Hematopoietic multipotent progenitor cell treated with erythropoietin and hydrocortisone succinate and interleukin-3 and kit ligand, for 17 days (in vitro differentiated cells): ENCODE data around the gene POLG2.
"Not testable (repeated sequence)": the region's sequence is repeated elsewhere in the genome, so short reads cannot be mapped to it uniquely, and the experiment has no call there.

Experiments
- DNase-seq: peaks from one replicate; pipeline ENCODE4 v3.0.0-alpha.2; 2015; ENCODE audit warnings: low spot score

The POLG2 gene

GRCh38 chr17:64484380-64484779, 12.5 kb downstream of the POLG2 start:
- no peak for DNase-seq

- no peak for DNase-seq
Measured at GRCh38 chr17:64480951-64481350, 15.9 kb downstream of the POLG2 start.

GRCh38 chr17:64477849-64478248, 19.0 kb downstream of the POLG2 start:
- no peak for DNase-seq

- no peak for DNase-seq
Measured at GRCh38 chr17:64472564-64472963, 24.3 kb downstream of the POLG2 start.

GRCh38 chr17:64471440-64471839, 25.4 kb downstream of the POLG2 start:
- no peak for DNase-seq

GRCh38 chr17:64470625-64471024, 26.2 kb downstream of the POLG2 start:
- DNase-seq = no peak

- DNase-seq = not testable (repeated sequence)
Measured at GRCh38 chr17:64466834-64467233, 30.0 kb downstream of the POLG2 start.

GRCh38 chr17:64466019-64466735, 30.7 kb downstream of the POLG2 start:
- no peak for DNase-seq

GRCh38 chr17:64461788-64462187, 35.1 kb downstream of the POLG2 start:
- no peak for DNase-seq

GRCh38 chr17:64460955-64461354, 35.9 kb downstream of the POLG2 start:
- no peak for DNase-seq

GRCh38 chr17:64459818-64460217, 37.0 kb downstream of the POLG2 start:
- DNase-seq = not testable (repeated sequence)

- DNase-seq = no peak
Measured at GRCh38 chr17:64459284-64459747, 37.5 kb downstream of the POLG2 start.

GRCh38 chr17:64458756-64459155, 38.1 kb downstream of the POLG2 start:
- no peak for DNase-seq

GRCh38 chr17:64457156-64457555, 39.7 kb downstream of the POLG2 start:
- DNase-seq = no peak

GRCh38 chr17:64455993-64456885, 40.6 kb downstream of the POLG2 start:
- DNase-seq = no peak

GRCh38 chr17:64449545-64449944, 47.3 kb downstream of the POLG2 start:
- DNase-seq = no peak

GRCh38 chr17:64448665-64449512, 48.0 kb downstream of the POLG2 start, which contains the start of gene MILR1:
Gene MILR1 (plus strand): TSS chr17:64449115. CDS start chr17:64449169, 54 bp downstream.
- no peak for DNase-seq

GRCh38 chr17:64447526-64447925, 49.3 kb downstream of the POLG2 start:
- no peak for DNase-seq

- DNase-seq = no peak
Measured at GRCh38 chr17:64443086-64443760, 53.6 kb downstream of the POLG2 start.

- no peak for DNase-seq
Measured at GRCh38 chr17:64442541-64442971, 54.3 kb downstream of the POLG2 start.

- no peak for DNase-seq
Measured at GRCh38 chr17:64441772-64442540, 54.9 kb downstream of the POLG2 start.
